MM.1S (cell line): ENCODE results near the gene ATRN.
"Not testable (repeated sequence)": the region's sequence is repeated elsewhere in the genome, so short reads cannot be mapped to it uniquely, and the experiment has no call there.

ENCODE experiments used
- DNase-seq: peaks from one replicate; pipeline ENCODE4 v3.0.0-alpha.2; 2015
- H2AFZ ChIP-seq: fragments of 300-600 bp; sonication (generic); 2 replicates; pipeline ENCODE4 v1.6.0; 2016; ENCODE audit warnings: antibody characterized with exemption, low read length
- H3F3A ChIP-seq: fragments of 300-600 bp; sonication (generic); 2 replicates; pipeline ENCODE4 v1.6.1; 2016; ENCODE audit warnings: mild to moderate bottlenecking, antibody characterized with exemption, low read length, moderate library complexity, mixed read lengths; ENCODE audit not compliant: insufficient read depth
- H3K27ac ChIP-seq: fragments of 300-600 bp; sonication (generic); 2 replicates; pipeline ENCODE4 v1.5.1; 2016; ENCODE audit warnings: mild to moderate bottlenecking, low read length
- H3K27me3 ChIP-seq: fragments of 300-600 bp; sonication (generic); replicated peaks from 2 replicates; pipeline ENCODE4 v1.6.0; 2016; ENCODE audit warnings: low read length; ENCODE audit not compliant: insufficient read depth
- H3K36me3 ChIP-seq: fragments of 300-600 bp; sonication (generic); replicated peaks from 2 replicates; pipeline ENCODE4 v1.6.1; 2016; ENCODE audit warnings: mild to moderate bottlenecking, low read length, mixed read lengths; ENCODE audit not compliant: insufficient read depth
- H3K4me1 ChIP-seq: fragments of 300-600 bp; sonication (generic); 2 replicates; pipeline ENCODE4 v1.6.1; 2016; ENCODE audit warnings: low read length, mixed read lengths
- H3K4me2 ChIP-seq: fragments of 300-600 bp; sonication (generic); 2 replicates; pipeline ENCODE4 v1.6.0; 2016; ENCODE audit warnings: low read depth, low read length
- H3K4me3 ChIP-seq: fragments of 300-600 bp; sonication (generic); 2 replicates; pipeline ENCODE4 v1.5.1; 2016; ENCODE audit warnings: low read length, mixed read lengths
- H3K79me2 ChIP-seq: fragments of 300-600 bp; sonication (generic); 2 replicates; pipeline ENCODE4 v1.6.1; 2016; ENCODE audit warnings: mixed run types, low read length, mixed read lengths
- H3K9ac ChIP-seq: fragments of 300-600 bp; sonication (generic); 2 replicates; pipeline ENCODE4 v1.6.1; 2016; ENCODE audit warnings: low read length, mixed read lengths
- H3K9me2 ChIP-seq: fragments of 300-600 bp; sonication (generic); replicated peaks from 2 replicates; pipeline ENCODE4 v1.6.1; 2016; ENCODE audit warnings: mild to moderate bottlenecking, low read length, mixed read lengths; ENCODE audit not compliant: insufficient read depth
- H3K9me3 ChIP-seq: fragments of 300-600 bp; sonication (generic); replicated peaks from 2 replicates; pipeline ENCODE4 v1.6.1; 2016; ENCODE audit warnings: mild to moderate bottlenecking, low read length, mixed read lengths; ENCODE audit not compliant: insufficient read depth
- H4K20me1 ChIP-seq: fragments of 300-600 bp; sonication (generic); 2 replicates; pipeline ENCODE4 v1.6.1; 2016; ENCODE audit warnings: mild to moderate bottlenecking, low read length, moderate library complexity, mixed read lengths; ENCODE audit not compliant: insufficient read depth
- EZH2 ChIP-seq: fragments of 300-600 bp; sonication (generic); optimal IDR thresholded peaks from 2 replicates; pipeline ENCODE3; 2017; ENCODE audit warnings: low read depth, mild to moderate bottlenecking, antibody characterized with exemption, low read length, mixed read lengths
- EZH2phosphoT487 ChIP-seq: fragments of 300-600 bp; sonication (generic); IDR thresholded peaks from 2 replicates; pipeline ENCODE4 v1.6.1; 2018; ENCODE audit warnings: antibody characterized with exemption, low read length
- TF ChIP-seq, protein P1 (sequence below): fragments of 300-600 bp; sonication (generic); IDR thresholded peaks from 2 replicates; pipeline ENCODE4 v1.5.1; 2016; ENCODE audit warnings: antibody characterized with exemption, low read length, mixed read lengths

ATRN gene

DNA sequence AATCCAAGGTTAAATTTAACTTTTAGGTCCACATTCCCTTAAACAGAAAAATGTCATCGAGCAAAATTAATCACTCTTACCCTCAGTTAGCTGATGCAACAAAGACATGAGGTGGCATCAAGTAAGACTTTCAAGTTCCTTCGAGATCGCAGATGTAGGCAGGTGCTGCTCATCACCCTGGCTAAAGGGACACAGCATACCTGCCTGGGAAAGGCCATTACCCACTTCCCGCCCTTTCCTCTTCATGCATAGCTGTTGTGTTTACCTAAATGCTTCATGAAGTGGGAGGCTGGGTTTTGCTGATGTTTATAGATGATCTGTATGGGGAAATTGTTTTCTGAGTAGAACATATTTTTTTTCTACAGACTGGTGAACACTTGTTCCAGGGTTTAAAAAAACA is 124.7 kb downstream of the ATRN start:
- Histone ChIP-seq H3K9me2 (no peaks in the 10 kb centered on the region), H3K9ac (no peak overlapping the region), H4K20me1 (no peaks in the 10 kb centered on the region), H3K27ac (no peak overlapping the region), H3K79me2 (no peaks in the 10 kb centered on the region), H3K9me3 (no peaks in the 10 kb centered on the region), H3K4me3 (no peak overlapping the region), H3K36me3 (no peaks in the 10 kb centered on the region), H3K4me1 (no peaks in the 10 kb centered on the region), H3K27me3 (no peaks in the 10 kb centered on the region), H3F3A (no peaks in the 10 kb centered on the region), H3K4me2 (no peak overlapping the region), H2AFZ (no peak overlapping the region)
- no peak for DNase-seq
- TF ChIP-seq EZH2 (no peak), EZH2phosphoT487 (no peak)
- TF ChIP-seq, protein P1, sequence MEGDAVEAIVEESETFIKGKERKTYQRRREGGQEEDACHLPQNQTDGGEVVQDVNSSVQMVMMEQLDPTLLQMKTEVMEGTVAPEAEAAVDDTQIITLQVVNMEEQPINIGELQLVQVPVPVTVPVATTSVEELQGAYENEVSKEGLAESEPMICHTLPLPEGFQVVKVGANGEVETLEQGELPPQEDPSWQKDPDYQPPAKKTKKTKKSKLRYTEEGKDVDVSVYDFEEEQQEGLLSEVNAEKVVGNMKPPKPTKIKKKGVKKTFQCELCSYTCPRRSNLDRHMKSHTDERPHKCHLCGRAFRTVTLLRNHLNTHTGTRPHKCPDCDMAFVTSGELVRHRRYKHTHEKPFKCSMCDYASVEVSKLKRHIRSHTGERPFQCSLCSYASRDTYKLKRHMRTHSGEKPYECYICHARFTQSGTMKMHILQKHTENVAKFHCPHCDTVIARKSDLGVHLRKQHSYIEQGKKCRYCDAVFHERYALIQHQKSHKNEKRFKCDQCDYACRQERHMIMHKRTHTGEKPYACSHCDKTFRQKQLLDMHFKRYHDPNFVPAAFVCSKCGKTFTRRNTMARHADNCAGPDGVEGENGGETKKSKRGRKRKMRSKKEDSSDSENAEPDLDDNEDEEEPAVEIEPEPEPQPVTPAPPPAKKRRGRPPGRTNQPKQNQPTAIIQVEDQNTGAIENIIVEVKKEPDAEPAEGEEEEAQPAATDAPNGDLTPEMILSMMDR: no peak

GRCh38 chr20:3603108-3603507 is 132.3 kb downstream of the ATRN start:
- no peak for DNase-seq
- Histone ChIP-seq H4K20me1 (no peaks in the 10 kb centered on the region), H3K9me2 (no peaks in the 10 kb centered on the region), H3K27me3 (no peaks in the 10 kb centered on the region), H3K4me3 (no peak overlapping the region), H3K27ac (no peak overlapping the region), H3K79me2 (no peaks in the 10 kb centered on the region), H3K9ac (no peak overlapping the region), H3K36me3 (no peaks in the 10 kb centered on the region), H3K4me1 (no peaks in the 10 kb centered on the region), H3K9me3 (no peaks in the 10 kb centered on the region), H3K4me2 (no peak overlapping the region), H2AFZ (no peak overlapping the region), H3F3A (no peaks in the 10 kb centered on the region)
- TF ChIP-seq EZH2 (no peak), EZH2phosphoT487 (no peak)

DNA sequence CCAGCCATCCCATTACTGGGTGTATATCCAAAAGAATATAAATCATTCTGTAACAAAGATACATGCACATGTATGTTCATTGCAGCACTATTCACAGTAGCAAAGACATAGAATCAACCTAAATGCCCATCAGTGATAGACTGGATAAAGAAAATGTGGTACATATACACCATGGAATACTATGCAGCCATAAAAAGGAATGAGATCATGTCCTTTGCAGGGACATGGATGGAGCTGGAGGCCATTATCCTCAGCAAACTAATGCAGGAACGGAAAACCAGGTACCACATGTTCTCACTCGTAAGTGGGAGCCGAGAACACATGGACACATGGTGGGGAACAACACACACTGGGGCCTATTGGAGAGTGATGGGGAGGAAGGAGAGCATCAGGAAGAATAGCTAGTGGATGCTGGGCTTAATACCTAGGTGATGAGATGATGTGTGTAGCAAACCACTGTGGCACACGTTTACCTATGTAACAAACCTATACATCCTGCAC is 134.6 kb downstream of the ATRN start:
- H3K9me2 ChIP-seq, H3K9ac ChIP-seq, H3F3A ChIP-seq, H3K4me2 ChIP-seq, H4K20me1 ChIP-seq, DNase-seq, H3K27me3 ChIP-seq, H3K9me3 ChIP-seq, H2AFZ ChIP-seq, H3K4me3 ChIP-seq, H3K27ac ChIP-seq, H3K4me1 ChIP-seq, H3K36me3 ChIP-seq, H3K79me2 ChIP-seq: not testable (repeated sequence)

DNA sequence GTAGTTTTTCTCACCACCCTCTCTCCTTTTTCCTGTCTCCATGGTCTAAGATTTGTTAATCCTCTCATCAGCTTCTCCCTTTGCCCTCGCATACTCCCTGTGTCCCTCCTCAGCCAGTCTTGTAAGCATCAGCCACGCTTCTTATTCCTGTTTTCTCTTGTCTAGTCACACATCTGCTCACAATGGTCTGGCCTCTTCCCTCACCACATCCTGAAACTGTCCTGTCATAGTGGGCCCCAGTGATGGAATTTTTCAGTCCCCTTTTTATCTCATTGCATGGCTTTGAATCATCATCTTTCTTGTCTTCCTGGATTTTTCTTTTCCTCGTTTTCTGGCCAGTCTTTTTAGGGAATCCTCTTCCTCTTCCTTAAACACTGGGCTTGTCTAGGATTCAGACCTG is 135.2 kb downstream of the ATRN start:
- Histone ChIP-seq H3K27me3 (no peaks in the 10 kb centered on the region), H2AFZ (no peak overlapping the region), H3F3A (no peaks in the 10 kb centered on the region), H4K20me1 (no peaks in the 10 kb centered on the region), H3K36me3 (no peaks in the 10 kb centered on the region), H3K79me2 (no peaks in the 10 kb centered on the region), H3K4me3 (no peak overlapping the region), H3K4me1 (no peaks in the 10 kb centered on the region), H3K4me2 (no peak overlapping the region), H3K9me2 (no peaks in the 10 kb centered on the region), H3K27ac (no peak overlapping the region), H3K9ac (no peak overlapping the region), H3K9me3 (no peaks in the 10 kb centered on the region)
- TF ChIP-seq EZH2 (no peak), EZH2phosphoT487 (no peak)
- TF ChIP-seq, protein P1: no peak
- no peak for DNase-seq
